Fibroblast of lung (primary cell): ENCODE data around the gene CRYBA2.

Experiments used
- EZH2 ChIP-seq: IDR thresholded peaks from 2 replicates; pipeline ENCODE4 v1.5.1; 2012; ENCODE audit warnings: low read length, control low read depth, mild to moderate bottlenecking; ENCODE audit errors: missing control alignments
- TF ChIP-seq, protein P1 (sequence below), 2 donors: IDR thresholded peaks in 1 of 2; conservative IDR thresholded peaks in 1 of 2; 1 replicate in 1 of 2; 2 replicates in 1 of 2; pipeline ENCODE4 v1.5.1; 2011 to 2012; ENCODE audit warnings: low read length in 2 of 2, control low read depth in 1 of 2, inconsistent platforms in 1 of 2, low read depth in 1 of 2, mild to moderate bottlenecking in 1 of 2

DNA sequence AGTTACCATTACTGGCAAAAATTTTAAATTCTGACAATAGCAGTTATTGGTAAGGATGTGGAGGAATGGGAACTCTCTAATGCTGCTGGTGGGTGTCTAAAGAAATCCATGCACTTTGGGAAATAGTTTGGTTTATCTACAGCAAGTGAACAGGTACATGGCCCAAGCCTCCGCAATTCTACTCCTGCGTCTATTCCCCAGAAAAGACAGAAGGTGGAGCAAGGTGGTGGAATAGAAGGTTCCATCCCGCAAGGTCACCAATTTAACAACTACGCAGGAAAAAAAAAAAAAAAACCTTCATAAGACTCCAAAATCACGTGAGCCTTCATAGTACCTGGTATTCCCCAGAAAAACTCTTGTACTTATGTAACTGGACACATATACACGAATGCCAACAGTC lies 41.6 kb upstream of the CRYBA2 start:
- TF ChIP-seq, protein P1, sequence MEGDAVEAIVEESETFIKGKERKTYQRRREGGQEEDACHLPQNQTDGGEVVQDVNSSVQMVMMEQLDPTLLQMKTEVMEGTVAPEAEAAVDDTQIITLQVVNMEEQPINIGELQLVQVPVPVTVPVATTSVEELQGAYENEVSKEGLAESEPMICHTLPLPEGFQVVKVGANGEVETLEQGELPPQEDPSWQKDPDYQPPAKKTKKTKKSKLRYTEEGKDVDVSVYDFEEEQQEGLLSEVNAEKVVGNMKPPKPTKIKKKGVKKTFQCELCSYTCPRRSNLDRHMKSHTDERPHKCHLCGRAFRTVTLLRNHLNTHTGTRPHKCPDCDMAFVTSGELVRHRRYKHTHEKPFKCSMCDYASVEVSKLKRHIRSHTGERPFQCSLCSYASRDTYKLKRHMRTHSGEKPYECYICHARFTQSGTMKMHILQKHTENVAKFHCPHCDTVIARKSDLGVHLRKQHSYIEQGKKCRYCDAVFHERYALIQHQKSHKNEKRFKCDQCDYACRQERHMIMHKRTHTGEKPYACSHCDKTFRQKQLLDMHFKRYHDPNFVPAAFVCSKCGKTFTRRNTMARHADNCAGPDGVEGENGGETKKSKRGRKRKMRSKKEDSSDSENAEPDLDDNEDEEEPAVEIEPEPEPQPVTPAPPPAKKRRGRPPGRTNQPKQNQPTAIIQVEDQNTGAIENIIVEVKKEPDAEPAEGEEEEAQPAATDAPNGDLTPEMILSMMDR (conservative IDR thresholded peaks at IDR 0.05 in 1 of 2, IDR thresholded peaks at IDR 0.05 in 1 of 2; ENCODE audit: low read depth in 1 of 2, low read length in 2 of 2), result no peak
- no peak for TF ChIP-seq EZH2
